NCI-H524 treated with DMSO at 0.1 percent for 48 hours (cell line): ENCODE measurements around the gene KRTAP10-3.
"Not testable (repeated sequence)": the region's sequence is repeated elsewhere in the genome, so short reads cannot be mapped to it uniquely, and the experiment has no call there.

Source experiments
- DNase-seq: peaks from one replicate; lab custom pipeline; 2025; lab: John Stamatoyannopoulos, UW

The KRTAP10-3 gene

DNA sequence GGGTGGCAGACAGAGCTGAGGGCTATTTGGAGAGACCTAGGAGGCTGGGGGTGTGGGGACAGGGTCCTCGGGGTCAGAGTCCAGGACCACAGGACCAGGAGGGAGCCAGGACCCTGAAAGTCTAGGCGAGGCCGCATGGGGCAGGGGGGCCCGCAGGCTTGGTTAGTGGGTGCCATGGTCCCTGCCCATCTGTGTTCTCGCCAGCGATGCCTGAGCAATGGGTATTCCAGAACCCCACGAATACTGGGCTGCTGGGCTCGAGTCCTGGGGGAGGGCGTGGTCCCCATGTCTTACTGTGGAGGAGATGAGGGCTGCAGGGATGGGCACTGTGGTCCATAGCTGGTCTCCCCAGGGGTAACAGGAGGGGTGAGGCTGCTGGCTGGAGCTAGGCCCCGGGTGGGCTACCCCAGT is 31.7 kb upstream of the KRTAP10-3 start:
- DNase-seq = no peak

GRCh38 chr21:44589586-44590305 is 31.2 kb upstream of the KRTAP10-3 start:
- no peak for DNase-seq

DNA sequence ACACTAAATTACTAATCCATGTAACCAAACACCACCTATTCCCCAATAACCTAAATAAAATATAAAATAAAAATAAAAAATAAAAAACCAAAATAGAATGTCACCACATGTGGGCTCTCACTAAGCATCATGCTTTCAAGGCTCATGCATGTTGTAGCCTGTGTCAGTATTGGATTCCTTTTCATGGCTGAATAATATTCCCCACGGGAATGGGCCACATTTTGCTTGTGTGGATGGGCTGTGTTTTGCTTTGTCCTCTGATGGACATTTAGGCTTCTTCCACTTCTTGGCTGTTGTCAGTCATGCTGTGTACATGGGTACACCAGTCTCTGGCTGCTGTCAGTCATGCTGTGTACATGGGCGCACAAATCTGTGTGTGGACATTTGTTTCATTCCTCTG is 30.5 kb upstream of the KRTAP10-3 start:
- DNase-seq = no peak

GRCh38 chr21:44585892-44586291 is 27.3 kb upstream of the KRTAP10-3 start:
- DNase-seq = no peak

GRCh38 chr21:44583800-44584147 is 25.2 kb upstream of the KRTAP10-3 start:
- no peak for DNase-seq

GRCh38 chr21:44583089-44583799 is 24.6 kb upstream of the KRTAP10-3 start:
- no peak for DNase-seq

DNA sequence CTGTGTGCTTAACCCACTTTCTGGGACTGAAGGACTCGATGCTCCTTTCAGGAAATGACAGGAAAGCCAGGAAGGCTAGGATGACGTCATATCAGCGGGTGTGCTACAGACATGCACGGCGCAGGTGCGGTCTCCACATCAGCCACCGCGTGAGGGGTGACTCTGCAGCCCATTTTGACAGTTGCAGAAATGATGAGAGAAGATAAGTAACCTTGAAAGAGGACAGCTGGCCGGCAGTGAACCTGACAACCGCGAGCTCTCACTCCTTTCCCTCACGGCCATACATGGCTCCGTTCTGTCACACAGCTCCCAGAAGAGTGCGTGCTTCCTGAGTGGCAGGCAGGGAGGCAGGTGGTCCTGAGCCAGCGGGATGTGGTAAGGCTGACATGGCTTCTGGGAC is 23.5 kb upstream of the KRTAP10-3 start:
- no peak for DNase-seq

- DNase-seq = no peak
Measured at GRCh38 chr21:44581158-44581557, 22.6 kb upstream of the KRTAP10-3 start.

GRCh38 chr21:44580231-44580821 is 21.7 kb upstream of the KRTAP10-3 start, which contains the start of gene KRTAP10-5:
Gene KRTAP10-5 (minus strand): TSS chr21:44580604. CDS start chr21:44580578, 26 bp downstream.
- DNase-seq = not testable (repeated sequence)

- DNase-seq = no peak
Measured at GRCh38 chr21:44579833-44580144, 21.2 kb upstream of the KRTAP10-3 start.

DNA sequence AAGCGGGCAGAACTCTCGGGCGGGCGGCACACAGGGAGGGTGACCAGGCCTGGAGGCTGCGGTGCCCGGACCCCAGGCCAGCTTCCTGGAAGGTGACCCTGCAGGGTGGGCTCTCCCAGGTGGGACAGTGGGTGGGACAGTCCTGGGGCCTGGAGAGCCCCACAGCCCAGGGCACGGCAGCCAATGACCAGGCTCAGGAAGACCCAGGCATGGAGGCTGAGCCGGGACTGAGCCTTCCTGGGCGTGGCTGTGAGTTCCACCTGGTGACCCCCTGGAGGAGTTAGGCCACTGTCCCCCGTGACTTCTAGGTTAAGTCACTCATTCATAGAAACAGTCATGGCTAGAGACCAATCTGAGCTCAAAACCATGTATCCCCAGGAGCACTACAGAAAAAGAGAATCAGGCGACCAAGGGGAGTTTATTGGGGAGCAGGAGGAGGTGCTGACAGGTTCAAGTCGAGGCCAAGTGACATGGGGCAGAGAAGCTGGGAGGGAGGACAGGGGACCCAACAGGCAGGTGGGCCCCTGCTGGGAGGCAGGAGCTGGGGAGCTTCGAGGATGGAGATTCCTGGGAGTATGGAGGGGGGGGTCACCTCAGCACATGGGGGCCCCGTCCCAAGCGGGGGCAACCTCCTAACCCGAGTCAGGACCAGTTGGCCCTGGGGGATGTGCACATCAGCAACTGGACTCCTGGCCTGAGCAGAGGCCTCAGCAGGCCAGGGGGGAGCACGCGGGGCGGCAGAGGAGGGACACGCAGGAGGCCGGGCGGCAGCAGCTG is 20.6 kb upstream of the KRTAP10-3 start:
- no peak for DNase-seq

GRCh38 chr21:44578371-44579055 is 19.9 kb upstream of the KRTAP10-3 start:
- DNase-seq = no peak

DNA sequence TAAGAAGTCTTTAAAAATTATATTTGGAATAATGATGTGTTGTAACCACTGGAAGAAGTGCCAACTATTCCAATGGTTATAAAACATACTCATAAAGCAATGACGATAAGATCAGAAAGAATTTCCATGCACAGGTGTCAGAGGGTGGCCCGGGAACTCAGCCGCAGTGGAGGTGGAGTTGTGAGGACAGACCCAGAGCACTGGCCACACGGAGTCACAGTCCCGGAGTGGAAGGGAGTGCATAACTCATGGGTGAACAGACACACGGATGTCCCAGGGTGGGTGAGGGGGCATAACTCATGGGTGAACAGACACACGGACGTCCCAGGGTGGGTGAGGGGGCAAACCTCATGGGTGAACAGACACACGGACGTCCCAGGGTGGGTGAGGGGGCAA is 17.4 kb upstream of the KRTAP10-3 start:
- no peak for DNase-seq

DNA sequence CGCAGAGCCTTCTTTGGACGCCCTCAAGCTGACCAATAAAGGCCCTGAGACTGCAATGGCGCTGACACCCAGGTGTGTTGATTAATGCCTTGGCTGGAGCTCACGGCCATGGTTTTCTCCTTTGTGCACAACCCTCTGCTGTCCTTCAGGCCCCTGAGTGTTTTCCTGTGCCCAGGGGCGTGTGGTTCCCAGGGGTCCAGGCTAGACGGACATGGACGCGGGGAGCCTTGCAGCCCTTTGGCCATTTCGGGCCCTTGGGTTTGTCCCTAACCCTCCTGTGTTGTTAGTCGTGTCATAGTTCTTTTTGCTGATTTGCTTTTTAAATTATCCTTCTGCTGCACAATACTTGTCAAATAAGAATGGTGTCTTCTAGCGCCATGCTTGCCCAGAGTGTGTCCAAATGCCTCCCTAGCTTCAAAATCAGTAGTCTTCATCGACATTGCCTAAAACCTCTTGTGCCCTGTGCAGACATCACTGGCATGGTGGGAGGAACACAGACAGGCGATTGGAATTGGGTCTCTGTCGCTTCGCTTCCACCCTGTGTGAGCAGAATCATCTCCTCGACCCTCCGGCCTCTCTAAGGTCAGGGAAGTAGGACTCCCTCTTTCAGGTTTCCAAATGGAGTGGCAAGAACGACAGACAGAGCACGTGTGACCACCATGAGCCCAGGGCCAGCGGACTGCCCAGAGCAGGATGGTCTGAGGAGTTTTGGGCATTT is 16.9 kb upstream of the KRTAP10-3 start:
- DNase-seq = no peak

GRCh38 chr21:44574457-44575306 is 16.1 kb upstream of the KRTAP10-3 start:
- DNase-seq = no peak

DNA sequence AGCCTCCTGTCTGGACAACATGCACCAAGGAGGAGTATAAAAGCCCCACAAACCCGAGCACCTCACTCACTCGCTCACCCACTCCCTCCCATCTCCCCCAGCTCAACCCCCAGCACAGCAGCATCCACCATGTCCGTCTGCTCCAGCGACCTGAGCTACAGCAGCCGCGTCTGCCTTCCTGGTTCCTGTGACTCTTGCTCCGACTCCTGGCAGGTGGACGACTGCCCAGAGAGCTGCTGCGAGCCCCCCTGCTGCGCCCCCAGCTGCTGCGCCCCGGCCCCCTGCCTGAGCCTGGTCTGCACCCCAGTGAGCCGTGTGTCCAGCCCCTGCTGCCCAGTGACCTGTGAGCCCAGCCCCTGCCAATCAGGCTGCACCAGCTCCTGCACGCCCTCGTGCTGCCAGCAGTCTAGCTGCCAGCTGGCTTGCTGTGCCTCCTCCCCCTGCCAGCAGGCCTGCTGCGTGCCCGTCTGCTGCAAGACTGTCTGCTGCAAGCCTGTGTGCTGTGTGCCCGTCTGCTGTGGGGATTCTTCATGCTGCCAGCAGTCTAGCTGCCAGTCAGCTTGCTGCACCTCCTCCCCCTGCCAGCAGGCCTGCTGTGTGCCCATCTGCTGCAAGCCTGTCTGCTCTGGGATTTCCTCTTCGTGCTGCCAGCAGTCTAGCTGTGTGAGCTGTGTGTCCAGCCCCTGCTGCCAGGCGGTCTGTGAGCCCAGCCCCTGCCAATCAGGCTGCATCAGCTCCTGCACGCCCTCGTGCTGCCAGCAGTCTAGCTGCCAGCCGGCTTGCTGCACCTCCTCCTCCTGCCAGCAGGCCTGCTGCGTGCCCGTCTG is 15.2 kb upstream of the KRTAP10-3 start, which contains the start of gene KRTAP10-4:
Gene KRTAP10-4 (plus strand): TSS at position 100 of the 827 bp plus-strand sequence. CDS start 30 bp downstream, at position 130.
- DNase-seq = not testable (repeated sequence)

DNA sequence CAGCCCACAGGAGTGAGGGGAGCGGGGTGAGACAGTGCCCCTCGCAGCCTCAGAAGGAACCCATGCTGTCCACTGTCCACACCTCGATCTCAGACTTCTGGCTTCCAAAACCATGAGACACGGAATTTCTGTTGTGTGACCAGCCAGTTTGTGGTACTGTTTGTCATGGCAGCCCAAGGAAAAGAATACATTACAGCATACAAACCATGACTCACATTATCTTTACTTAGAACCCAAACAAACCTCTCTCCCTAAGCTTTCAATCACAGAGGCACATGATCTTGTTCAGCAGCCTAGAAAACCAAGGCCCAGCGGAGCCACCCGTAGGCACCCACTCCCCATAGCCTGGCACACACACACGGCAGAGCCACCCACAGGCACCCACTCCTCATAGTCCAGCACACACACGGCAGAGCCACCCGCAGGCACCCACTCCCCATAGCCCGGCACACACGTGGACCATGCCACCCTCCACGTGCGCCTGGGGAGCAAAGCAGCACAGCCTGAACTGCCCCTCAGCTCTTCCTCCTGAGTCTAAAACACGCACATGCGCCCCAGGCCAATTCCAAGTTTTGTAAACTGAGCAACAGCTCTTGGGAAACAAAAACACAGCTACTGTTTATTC is 14.5 kb upstream of the KRTAP10-3 start:
- no peak for DNase-seq

- DNase-seq = no peak
Measured at GRCh38 chr21:44571844-44572782, 13.5 kb upstream of the KRTAP10-3 start.
